Skeletal muscle satellite cell (primary cell): Measurements from ENCODE around the gene GPC6. TPM values are rescaled to one million over a fixed set of nuclear protein-coding genes. Genes with fewer than 3 reads are reported as not detected.

Source experiments
- H3K27me3 ChIP-seq: 2 replicates; pipeline ENCODE4 v1.7.0; 2013; ENCODE audit warnings: low read length; ENCODE audit not compliant: control insufficient read depth, insufficient read depth
- H3K36me3 ChIP-seq: 2 replicates; pipeline ENCODE4 v1.7.0; 2013; ENCODE audit warnings: mild to moderate bottlenecking, control low read depth, low read length; ENCODE audit not compliant: insufficient read depth
- H3K4me1 ChIP-seq: 2 replicates; pipeline ENCODE4 v1.7.0; 2013; ENCODE audit warnings: low read length; ENCODE audit not compliant: control insufficient read depth, insufficient read depth
- H3K4me2 ChIP-seq: 2 replicates; pipeline ENCODE4 v1.7.0; 2013; ENCODE audit warnings: mild to moderate bottlenecking, low read length
- H3K4me3 ChIP-seq: 2 replicates; pipeline ENCODE4 v1.7.0; 2013; ENCODE audit warnings: low read length
- H3K9ac ChIP-seq: 2 replicates; pipeline ENCODE4 v1.7.0; 2013; ENCODE audit warnings: mild to moderate bottlenecking, low read depth, low read length, moderate library complexity
- H3K9me3 ChIP-seq: replicated peaks from 2 replicates; pipeline ENCODE4 v1.7.0; 2013; ENCODE audit warnings: mild to moderate bottlenecking, control low read depth, low read length
- small RNA-seq: library from RNA; depleted of rRNA; stranded (forward); fragments of <200 nt; gene quantifications from one replicate; pipeline ENCODE3, GENCODE V24; 2012

GPC6 gene

DNA sequence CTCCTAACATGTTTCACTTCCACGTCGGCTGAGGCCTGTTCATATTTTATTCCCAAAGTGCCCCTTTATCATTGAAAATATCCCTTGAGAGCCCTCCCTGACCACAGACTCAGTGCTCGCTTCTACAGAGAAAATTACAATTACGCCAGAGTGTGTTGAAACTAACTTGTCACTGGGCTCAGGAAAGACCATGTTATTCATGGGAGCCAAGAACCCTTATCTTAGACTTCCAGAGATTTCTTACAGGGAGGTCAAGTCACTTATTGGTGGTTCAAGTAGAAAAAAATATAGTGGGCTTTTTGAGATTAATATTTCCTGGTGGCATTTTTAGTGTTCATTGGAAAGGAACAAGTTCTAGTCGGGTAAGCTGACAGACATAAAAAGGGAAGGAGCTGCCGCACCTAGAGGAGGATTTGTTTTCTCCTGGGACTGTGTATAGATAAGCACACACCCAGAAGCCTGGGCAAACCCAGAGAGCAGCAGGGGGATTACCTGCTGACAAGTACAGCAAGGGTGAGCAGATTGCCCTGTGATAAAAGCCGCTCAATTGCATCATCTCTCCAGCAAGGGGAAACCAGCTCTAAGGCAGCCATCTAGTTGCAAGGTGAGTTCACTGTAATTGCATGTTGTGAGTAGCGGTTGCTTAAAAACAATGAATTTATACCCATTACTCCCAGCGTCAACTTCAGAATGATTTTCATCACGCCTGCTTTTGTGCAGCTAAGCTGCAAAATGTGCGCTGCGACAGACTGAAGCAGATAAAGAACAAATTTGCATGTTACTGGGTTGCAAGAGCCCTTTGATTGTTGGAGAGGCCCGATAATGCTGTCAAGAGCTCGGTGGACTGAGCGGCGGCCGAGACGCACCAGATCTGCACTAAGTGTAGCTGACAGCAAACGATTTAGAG, 1206.7 kb downstream of the GPC6 start:
- Histone ChIP-seq H3K9me3 (no peaks in the 10 kb centered on the region), H3K9ac (no peak overlapping the region), H3K36me3 (no peaks in the 10 kb centered on the region), H3K27me3 (peaks cover 3% of the 10 kb centered on the region), H3K4me3 (no peak overlapping the region), H3K4me1 (no peaks in the 10 kb centered on the region), H3K4me2 (no peak overlapping the region)

DNA sequence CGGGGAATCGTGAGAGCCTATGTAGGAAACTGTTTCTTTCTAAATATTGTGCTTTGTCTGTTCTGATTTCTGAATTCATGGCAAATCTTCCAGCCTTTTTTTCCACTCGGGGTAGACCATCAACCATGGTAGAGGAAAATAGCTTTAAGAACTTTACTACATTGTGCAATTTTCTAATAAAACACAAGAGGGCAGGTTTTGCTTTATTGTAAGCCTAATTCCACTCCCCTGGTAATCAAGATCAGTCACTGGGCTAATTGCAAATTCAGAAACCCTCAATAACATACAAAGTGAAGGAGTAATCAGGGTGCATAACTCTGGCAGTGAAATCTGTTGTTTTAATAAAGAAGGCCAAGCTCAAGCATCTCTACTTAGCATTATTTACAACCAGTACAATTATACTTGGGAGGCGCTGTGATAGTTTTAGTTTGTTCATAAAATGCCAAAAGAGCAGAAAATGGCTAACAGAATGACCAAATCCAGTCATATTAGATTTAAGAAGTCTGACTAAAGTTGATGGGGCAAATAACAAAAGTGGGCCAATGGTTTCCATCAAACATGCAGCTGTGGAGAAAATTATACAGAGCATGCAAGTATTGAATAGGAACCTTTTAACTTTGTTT, 1209.1 kb downstream of the GPC6 start:
- peaks cover 4% of the 10 kb centered on the region for H3K27me3 ChIP-seq
- H3K4me1 ChIP-seq = no peaks in the 10 kb centered on the region
- H3K9me3 ChIP-seq = no peaks in the 10 kb centered on the region
- no peak overlapping the region for H3K9ac ChIP-seq
- no peak overlapping the region for H3K4me3 ChIP-seq
- H3K36me3 ChIP-seq = no peaks in the 10 kb centered on the region
- H3K4me2 ChIP-seq = no peak overlapping the region

DNA sequence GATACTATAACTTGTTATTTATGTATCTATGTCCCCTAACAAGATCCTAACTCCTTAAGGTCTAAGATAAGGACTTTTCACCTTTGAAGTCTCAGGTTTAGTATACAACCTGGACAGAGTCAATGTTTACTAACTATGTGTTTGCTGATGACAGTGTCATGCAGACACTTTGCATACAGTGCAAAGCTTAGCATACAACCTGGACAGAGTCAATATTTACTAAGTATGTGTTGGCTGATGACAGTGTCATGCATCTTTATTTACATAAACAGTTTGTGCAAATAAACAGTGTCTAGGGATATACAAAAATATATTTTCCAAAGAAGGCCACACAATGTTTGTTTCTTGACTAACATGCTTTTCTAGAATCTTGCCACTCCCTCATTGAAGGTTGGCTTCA, 1218.2 kb downstream of the GPC6 start:
- Histone ChIP-seq H3K9me3 (no peaks in the 10 kb centered on the region), H3K27me3 (no peaks in the 10 kb centered on the region), H3K4me2 (no peak overlapping the region), H3K9ac (no peak overlapping the region), H3K4me3 (no peak overlapping the region), H3K4me1 (no peaks in the 10 kb centered on the region), H3K36me3 (no peaks in the 10 kb centered on the region)

DNA sequence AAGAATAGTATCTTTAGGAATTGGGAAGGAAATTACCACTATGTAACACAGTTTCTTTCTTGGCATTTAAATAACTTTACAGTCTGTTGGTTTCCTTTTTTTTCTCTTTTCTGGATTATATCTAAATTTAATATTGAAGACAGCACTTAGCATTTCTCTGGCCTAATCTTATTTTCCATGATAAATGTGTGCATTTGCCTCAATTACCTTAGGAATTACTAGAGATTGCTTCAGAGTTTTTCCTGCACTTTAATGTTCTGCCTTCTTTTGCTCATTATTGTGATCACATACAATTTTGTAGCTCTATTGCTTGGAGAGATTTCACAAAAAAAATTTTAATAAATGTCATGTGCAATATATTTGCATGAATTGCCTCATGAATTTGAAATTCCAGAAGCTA, 1227.7 kb downstream of the GPC6 start:
- Histone ChIP-seq H3K9ac (no peak overlapping the region), H3K4me2 (no peak overlapping the region), H3K9me3 (no peaks in the 10 kb centered on the region), H3K27me3 (no peaks in the 10 kb centered on the region), H3K36me3 (no peaks in the 10 kb centered on the region), H3K4me3 (no peak overlapping the region), H3K4me1 (no peaks in the 10 kb centered on the region)

DNA sequence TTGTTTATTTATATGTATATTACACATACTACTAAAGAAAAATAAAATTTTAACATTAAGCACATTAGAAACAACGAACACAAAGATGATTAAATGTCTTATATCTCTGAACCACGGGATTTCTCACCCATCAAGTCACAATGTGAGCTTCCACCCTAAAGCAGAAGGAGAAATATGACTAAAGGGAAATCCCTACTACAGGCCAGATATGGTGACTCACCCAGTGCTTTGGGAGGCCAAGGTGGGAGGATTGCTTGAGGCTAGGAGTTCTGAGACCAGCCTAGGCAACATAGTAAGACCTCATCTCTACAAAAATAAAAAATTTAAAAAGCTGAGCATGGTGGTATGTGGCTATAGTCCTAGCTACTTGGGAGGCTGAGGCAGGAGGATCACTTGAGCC, 1228.3 kb downstream of the GPC6 start:
- Histone ChIP-seq H3K4me2 (no peak overlapping the region), H3K9ac (no peak overlapping the region), H3K36me3 (no peaks in the 10 kb centered on the region), H3K27me3 (no peaks in the 10 kb centered on the region), H3K9me3 (no peaks in the 10 kb centered on the region), H3K4me1 (no peaks in the 10 kb centered on the region), H3K4me3 (no peak overlapping the region)

DNA sequence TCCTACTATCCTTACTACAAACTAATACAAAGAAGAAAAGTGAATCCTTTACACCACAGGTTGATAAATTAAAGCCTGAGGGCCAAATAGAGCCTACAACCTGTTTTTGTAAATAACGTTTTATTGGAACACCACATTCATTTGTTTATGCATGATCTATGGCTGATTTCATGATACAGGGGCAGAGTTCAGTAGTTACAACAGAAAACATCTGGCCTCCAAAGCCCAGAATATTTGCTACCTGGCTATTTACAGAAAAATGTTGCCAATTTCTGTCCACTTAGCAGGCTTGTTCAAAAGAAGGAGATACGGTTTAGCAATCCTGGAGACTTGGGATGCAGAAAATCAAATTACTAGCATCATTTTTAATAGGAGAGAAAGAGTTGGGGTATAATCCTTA, 1228.8 kb downstream of the GPC6 start:
- Histone ChIP-seq H3K9ac (no peak overlapping the region), H3K36me3 (no peaks in the 10 kb centered on the region), H3K4me3 (no peak overlapping the region), H3K4me1 (no peaks in the 10 kb centered on the region), H3K27me3 (no peaks in the 10 kb centered on the region), H3K4me2 (no peak overlapping the region), H3K9me3 (no peaks in the 10 kb centered on the region)

Small RNA genes lying within 50 kb of the gene (small RNA-seq; reads per million reads assigned to genes)
- gene RNA5SP35 = not detected
